Purkinje cell (primary cell): ENCODE data around the gene ADCK2. TPM values are rescaled to one million over a fixed set of nuclear protein-coding genes. Genes with fewer than 3 reads are reported as not detected.

Experiments used
- polyA plus RNA-seq: library from polyadenylated mRNA; unstranded; fragments of >200 nt; fragmentation: Nextera tagmentation; gene quantifications from 2 replicates; pipeline ENCODE4 v1.2.1, GENCODE V29; 2014

Gene ADCK2
- polyA plus RNA-seq = 10.0 and 13.3 TPM in 2 replicates

DNA sequence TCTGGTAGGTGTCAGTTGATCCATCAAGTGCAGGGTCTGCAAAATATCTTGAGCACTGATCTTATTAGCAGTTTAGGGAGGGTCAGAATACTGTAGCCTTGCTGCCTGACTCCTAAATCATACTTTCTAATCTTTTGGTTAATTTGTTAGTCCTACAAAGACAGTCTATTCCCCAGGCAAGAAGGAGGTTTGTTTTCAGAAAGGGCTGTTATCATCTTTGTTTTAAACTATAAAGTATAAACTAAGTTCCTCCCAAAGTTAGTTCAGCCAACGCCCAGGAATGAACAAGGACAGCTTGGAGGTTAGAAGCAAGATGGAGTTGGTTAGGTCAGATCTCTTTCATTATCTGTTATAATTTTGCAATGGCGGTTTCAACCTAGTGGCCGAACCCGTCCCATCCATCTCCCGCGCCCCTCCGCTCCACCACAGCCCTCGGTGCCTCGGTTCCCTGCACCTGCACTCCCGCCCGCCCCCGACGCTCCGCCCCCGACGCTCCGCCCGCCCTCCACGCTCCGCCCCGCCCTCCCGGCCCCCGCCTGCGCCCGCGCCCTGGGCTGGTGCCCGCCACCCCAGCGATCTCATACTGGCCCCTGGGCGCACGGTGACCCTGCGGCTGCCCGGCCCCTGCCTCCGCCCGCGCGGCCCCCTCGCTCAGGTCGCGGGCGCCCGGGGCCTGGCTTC, at the start of gene ADCK2:
Gene ADCK2 (plus strand): TSS at position 564 of the 681 bp plus-strand sequence. CDS start 386 bp downstream, outside the sequence.

GRCh38 chr7:140640727-140641523, 31.8 kb upstream of the ADCK2 start, which contains the start of gene DENND2A:
TSS of gene DENND2A (minus strand) at chr7:140640813. CDS start at chr7:140602397, 38,416 bp downstream.

GRCh38 chr7:140696680-140697446, 24.1 kb downstream of the ADCK2 start, which contains the start of gene NDUFB2:
TSS of gene NDUFB2 (plus strand) at chr7:140696708. CDS start at chr7:140696745, 37 bp downstream.

Other genes starting within 250 kb of the ADCK2 start
- gene MKRN1, start 193.4 kb upstream of the ADCK2 start, polyA plus RNA-seq = 85.3 and 89.5 TPM in 2 replicates
- 0.99 and 1.4 TPM in 2 replicates for gene DENND2A, start 32.1 kb upstream of the ADCK2 start, polyA plus RNA-seq
- 1,429 and 1,633 TPM in 2 replicates for gene NDUFB2, start 23.8 kb downstream of the ADCK2 start, polyA plus RNA-seq